HG03575 (cell line): ENCODE results near the gene RNF121.

Source experiments
- ATAC-seq: cut with Tn5 transposase; IDR thresholded peaks from one replicate; pipeline ENCODE4 v1.9.1; 2021; ENCODE audit not compliant: unreplicated experiment, insufficient number of reproducible peaks, low FRiP score; ENCODE audit errors: extremely low read depth

RNF121 gene

DNA sequence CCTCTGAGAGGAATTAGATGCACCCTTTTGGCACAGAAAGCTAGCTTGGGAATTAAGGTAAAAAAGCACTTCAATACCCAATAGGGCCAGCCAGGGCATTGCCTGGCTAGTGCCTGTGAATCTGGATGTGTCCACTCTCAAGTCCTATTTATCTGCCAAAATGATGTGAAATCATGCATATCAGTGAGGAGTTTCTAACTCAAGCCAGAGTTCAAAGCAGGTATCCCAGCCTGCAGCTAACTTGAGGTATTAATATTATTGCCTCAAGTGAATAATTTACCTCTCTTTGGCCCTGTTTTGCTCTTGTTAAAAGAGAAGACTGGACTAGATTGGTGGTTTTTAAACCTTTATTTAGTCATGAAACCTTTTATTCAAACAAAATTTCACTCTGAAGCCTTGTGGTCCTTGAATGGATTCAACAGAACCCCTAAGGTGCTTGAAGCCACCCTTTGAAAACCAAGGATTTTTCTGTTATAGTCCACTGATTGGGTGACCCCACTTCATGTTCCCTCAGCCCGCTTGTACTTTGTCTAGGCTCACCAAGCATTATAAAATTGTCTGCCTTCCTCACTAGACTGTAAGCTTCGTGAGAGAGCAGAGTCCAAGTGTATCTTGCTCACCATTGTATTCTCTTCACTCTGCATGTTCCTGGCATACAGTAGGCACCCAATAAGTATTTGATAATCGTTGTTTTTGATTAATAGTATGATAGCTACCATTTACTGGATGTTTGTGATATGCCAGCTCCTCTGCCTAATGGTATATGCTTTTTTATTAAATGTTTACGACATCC is 4.5 kb downstream of the RNF121 start:
- ATAC-seq: no peak

DNA sequence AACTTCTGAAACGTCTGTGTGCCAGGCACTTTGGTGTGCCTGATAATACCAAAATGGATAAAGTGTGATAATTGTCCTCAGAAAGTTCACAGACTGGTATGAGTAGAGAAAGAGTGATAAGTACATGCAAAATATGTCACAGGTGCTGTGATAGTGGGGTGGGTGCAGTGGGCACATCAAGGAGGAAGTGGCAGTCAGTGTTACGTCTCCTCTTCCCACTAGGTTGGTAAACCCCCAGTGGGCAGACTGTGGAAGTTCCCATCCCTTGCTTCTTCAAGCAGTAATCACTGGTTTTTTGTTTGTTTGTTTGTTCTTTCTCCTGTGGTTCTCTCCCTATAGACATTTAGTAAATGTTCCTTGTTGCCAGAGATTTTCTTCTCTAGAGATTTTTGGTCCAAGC is 5.4 kb downstream of the RNF121 start:
- no peak for ATAC-seq

DNA sequence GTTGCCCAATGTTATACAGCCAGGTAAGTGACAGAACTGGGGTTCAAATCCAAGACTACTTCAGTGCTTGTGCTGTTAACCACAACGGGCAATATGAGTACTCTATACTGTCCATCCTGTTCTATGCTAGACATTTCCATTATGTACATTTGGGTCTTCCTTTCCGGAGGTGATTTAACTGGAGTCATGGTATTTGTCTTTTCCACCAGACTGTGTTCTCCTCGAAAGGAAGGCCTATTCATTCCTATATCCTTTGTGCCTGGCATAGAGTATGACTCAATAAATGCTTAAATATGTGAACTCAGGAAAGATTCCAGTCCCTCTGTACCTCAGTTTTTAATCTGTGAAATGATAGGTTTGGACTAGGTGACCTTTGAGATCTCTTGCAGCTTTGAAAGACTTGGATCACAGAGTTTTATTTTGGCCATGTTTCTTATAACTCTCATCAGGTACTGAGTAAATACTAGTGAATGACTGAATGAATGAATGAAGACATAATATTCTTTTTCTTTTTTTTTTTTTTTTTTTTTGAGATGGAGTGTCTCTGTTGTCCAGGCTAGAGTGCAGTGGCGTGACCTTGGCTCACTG is 6.6 kb downstream of the RNF121 start:
- no peak for ATAC-seq

DNA sequence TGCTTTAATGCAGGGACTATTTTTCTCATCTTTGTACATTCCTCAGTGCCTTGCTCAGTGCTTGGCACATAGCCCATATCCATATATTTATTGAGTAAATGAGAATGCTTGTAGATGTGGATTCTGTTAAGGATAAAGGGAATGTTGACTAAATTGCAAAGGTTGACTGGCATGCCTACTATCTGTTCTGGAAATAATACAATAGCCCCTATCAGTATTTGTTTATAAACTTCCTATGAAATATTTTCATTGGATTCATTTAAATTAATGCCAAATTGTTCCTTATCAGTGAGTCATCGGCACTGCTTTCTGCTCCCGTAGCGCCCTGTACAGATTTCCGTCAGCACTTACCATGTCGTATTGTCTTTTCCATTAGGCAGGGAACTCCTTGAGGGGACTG is 8.0 kb downstream of the RNF121 start:
- ATAC-seq: no peak

DNA sequence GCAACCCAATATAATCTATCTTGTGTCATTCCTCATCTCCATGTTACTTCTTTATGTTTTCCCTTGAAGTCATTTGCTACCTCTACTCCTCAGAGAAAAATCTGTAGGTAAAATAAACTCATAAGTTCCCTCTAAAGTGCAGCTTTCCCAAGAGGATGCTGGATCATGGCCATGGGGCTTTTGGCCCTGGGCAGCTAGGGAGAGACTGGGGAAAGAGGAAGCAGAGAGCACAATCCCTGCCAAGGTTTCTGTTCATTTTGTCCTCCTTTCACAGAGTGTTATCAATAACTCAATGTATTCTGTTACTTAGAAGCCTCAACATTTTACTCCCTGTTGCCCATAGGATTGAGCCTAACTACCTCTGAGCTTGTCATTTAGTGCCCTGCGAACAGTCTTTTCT is 9.0 kb downstream of the RNF121 start:
- no peak for ATAC-seq

DNA sequence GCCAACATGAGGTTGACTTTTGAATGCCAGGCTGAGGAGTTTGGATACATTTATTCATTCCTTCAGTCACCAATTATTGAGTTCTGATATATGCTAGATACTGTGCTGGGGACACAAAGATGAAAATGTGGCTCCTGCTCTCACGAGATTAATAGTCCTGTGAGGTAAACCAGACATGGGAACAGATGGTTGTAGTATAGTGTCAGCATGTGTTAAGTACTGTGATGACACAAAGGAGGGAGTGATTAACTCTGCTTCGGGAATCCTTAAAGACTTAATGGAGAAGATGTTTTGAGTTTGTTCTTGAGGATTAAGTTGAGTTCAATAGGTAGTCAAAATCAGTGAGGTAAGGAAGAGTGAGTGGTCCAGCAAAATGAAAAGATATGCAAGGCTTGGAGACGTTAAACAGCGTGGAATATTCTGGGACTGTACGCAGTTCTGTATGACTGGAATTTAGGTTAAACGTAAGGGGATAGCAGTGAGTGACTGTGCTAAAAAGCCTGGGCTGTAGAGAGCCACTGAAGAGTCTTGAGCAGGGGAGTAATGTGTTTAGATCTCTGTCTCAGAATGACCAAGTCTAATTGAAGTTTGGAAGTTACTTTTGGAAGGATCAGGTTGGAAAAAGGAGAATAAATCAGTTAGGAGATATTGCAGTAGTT is 11.8 kb downstream of the RNF121 start:
- no peak for ATAC-seq

DNA sequence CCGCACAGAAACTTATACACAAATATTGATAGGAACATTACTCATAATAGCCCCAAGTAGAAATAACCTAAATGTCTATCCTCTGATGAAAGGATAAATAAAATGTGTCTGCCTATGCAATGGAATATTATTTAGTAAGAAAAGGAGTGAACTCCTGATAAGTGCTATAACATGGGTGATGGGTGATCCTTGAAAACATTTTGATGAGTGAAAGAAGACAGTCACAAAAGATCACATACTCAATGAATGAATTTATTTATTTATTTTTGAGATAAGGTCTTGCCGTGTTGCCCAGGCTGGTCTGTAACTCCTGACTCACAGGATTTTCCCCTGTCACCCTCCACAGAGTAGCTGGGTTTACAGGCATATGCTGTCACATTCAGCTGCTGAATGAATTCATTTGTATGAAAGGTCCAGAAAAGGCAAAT is 17.3 kb downstream of the RNF121 start:
- no peak for ATAC-seq

DNA sequence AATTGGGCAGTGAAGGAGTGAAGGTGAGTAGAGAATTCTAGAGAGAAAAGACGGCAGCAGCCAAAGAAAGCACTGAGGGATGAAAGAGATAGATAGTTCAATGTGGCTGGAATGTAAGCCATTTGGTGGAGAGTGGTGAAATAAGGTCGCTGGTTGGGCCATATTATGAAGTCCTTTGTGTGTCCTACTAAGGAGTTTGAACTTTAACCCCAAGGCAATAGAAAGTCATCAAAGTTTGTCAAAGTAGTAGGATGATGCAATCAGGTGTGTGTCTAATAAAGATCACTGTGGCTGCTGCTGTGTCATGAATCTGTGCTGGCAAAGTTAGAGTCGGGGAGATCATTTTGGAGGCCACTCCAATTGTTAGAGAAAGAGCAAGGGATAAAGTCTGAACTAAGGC is 18.7 kb downstream of the RNF121 start:
- ATAC-seq: no peak

DNA sequence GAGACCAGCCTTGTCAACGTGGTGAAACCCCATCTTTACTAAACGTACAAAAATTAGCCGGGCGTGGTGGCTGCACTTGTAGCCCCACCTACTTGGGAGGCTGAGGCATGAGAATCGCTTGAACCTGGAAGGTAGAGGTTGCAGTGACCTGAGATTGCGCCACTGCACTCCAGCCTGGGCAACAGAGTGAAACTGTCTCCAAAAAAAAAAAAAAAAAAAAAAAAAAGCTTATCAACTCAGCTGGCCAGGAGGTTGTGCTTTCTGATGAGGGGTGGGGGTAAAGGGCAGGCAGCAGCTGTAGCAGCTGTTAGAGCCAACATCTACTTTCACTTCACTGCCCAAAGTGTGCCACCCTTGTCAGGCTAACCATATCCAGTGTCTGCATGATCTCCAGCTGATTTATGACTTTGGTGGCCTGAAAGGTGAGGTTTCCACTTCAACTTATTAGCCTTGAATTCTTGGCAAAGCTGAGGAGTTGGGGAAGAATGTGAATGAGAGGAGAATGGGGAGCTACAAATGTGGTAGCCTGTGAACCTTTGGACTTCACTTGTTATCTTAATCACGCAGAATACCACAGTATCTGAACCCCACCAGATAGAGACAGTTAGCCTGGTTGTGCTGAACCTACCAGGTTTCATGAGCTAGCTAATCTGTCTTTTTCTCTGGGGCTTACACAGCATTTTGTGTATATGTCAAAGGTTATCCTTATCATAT is 19.6 kb downstream of the RNF121 start:
- no peak for ATAC-seq

DNA sequence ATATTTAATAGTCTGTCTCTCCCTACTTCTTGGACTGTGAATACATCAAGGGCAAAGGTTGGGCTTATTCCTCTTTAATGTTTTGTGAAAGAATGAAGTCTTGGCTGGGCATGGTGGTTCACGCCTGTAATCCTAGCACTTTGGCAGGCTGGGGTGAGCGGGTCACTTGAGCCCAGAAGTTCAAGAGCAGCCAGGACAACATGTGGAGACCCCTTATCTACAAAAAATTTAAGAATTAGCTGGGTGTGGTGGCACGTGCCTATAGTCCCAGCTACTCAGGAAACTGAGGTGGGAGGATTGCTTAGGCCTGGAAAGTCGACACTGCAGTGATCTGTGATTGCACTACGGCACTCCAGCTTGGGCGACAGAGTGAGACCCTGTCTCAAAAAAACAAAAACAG is 20.2 kb downstream of the RNF121 start:
- no peak for ATAC-seq

DNA sequence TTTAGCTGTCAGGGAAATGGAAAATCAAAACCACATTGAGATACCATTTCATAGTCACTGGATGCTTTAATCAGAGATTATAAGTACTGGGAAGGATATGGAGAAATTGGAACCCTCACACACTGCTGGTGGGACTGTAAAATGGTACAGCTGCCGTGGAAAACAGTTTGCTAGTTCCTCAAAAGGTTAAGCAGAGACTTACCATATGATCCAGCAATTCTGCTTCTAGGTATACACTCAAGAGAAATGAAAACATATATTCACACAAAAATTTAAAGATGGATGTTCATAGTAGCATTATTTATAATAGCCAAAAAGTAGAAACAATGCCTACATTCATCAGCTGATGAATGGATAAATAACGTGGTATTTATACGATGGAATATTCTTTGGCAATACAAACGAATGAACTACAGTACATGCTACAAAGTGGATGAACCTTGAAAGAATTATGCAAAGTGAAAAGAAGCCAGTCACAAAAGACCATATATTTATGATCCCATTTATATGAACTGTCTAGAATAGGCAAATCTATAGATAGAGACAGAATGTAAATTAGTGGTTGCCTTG is 23.0 kb downstream of the RNF121 start:
- no peak for ATAC-seq

DNA sequence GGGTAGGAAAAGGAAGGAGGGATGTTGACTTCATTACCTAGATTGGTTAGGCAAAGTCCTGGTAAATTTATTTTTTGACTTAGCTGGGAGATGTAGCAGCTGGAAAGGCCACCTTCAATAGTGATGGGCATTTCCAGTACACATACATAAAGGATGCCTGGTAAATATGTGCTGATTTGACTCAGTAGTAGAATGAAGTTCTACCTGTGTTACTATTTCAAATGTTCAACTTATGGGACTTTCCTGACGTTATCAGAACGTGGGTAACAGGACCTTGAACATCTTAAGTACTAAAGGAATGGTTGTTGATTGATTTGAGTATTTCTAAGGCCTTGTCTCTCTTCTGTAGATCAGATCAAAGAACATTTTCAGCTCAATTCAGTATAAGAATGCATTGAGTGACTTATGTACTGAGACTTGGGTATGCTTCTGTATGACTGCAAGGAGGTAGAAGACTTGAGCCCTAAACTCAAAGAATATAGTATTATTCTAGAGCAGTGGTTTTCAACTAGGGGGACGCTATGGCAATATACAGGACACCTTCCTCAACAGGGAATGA is 27.1 kb downstream of the RNF121 start:
- no peak for ATAC-seq

DNA sequence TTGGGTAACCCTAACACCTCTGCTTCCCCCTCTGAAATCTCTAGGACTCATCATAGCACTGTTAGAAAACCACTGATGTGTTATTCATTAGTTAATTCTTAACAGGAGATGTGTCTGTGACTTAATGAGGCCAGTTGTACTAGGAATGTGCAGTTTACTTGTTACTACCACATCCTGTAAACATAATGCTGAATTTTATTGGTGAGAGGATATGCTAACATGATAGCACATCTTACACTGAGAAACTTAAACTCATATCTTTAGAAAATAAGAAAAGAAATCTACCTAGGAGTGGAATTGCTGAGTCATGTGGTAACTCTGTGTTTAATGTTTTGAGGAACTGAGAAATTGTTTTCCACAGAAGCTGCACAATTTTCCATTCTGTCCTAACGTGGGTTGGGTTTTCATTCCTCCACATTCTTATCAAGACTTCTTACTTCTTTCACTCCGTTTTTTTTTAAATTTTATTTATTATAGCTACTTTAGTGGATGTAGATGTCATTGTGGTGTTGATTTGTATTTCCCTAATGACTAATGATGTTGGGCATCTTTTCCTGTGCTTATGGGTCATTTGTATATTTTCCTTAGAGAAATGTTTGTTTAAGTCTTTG is 33.7 kb downstream of the RNF121 start:
- no peak for ATAC-seq

DNA sequence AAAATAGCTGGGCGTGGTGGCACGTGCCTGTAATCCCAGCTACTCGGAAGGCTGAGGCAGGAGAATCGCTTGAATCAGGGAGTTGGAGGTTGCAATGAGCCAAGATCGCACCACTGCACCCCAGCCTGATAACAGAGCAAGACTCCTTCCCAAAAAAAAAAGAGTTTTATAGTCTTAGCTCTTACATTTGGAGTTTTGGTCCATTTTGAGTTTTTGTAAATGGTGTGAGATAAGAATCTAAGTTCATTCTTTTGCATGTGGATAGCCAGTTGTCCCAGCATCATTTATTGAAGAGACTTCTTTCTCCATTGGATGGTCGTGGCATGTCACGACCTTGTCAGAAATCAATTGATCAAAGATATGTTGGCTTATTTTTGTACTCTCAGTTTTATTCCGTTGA is 34.6 kb downstream of the RNF121 start:
- no peak for ATAC-seq

DNA sequence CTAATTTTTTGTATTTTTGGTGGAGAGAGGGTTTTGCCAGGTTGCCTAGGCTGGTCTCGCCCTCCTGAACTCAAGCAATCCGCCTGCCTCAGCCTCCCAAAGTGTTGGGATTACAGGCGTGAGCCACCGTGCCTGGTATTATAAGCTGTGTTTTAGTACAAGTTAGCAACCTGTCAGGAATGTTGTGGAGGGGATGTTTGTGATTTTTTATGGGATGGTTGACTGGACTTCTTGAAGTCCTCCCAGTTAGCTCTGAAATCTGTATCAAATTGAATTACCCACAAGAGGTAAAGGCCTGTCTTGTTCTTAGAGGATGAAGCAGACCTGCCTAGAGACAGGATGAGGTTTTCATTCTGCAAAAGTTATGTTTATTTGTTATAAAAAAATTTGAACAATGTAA is 35.8 kb downstream of the RNF121 start:
- no peak for ATAC-seq

DNA sequence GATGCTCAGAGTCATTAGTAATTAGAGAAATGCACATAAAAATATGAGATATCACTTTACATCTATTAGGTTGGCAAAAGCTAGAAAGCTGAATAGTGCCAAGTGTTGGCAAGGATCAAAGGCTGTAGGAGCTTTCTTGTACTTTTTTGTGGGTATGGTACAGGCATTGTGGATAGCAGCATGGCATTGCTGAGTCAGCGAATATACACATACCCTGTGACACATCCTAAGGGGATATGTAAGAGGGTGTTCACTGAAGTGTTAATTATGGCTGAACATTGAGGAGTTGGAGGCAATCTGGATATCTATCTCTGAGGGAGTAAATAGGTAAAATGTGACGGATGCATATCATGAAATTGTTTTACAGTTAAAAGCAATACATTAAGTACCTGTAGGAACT is 42.8 kb downstream of the RNF121 start:
- ATAC-seq: no peak

DNA sequence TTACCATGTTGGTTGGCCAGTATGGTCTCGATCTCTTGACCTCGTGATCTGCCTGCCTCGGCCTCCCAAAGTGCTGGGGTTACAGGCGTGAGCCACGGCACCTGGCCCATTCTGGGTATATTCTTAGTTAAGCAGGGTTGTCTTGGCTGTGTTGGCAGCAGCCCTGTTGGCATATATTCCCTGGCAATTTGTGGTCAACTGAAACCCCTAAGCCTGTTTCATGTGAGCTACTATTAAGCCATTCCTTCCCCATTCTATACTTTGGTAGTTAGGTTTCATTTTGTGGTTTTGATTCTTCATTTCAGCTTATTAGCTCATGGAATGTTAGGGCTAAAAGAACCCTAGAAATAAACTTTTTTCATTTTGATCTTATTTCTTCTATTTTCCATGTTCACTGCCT is 47.7 kb downstream of the RNF121 start:
- no peak for ATAC-seq

DNA sequence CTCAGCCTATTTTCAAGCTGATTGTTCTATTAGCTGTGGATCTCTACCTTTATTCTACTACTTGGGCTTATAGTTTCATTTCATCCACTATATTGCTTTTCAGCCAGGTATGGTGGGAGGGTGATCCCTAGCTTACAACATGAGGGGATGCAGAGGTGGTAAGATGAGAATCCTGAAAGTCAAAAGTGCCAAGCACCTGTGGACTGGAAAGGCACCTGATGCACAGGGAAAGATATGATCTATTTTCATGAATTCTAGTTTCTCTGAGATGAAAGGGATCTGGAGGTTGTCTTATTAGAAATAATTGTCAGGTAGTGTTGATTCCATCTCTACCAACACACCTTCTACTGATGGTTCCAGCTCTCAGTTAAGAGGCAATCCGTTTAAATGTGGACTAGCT is 48.2 kb downstream of the RNF121 start:
- no peak for ATAC-seq
